Activated T-helper 17 cell treated with anti-CD3 and anti-CD28 coated beads, Interleukin-2, amount 50 U/mL, for 72 hours (primary cell): ENCODE measurements around the gene KRT9. TPM values are rescaled to one million over a fixed set of nuclear protein-coding genes. Genes with fewer than 3 reads are reported as not detected.
"Not testable (repeated sequence)": the region's sequence is repeated elsewhere in the genome, so short reads cannot be mapped to it uniquely, and the experiment has no call there.

Experiments used
- ATAC-seq: fragments of 150-1000 bp; cut with Tn5 transposase; replicated peaks from 2 replicates; pipeline ENCODE4 v1.10.0; 2021; ENCODE audit warnings: mild to moderate bottlenecking, moderate library complexity
- H3K27ac Mint-ChIP-seq: one replicate; pipeline ENCODE4 v1.8.0; 2022; ENCODE audit warnings: mixed read lengths
- H3K27me3 Mint-ChIP-seq: one replicate; pipeline ENCODE4 v1.8.0; 2022; ENCODE audit warnings: mixed read lengths
- H3K36me3 Mint-ChIP-seq: one replicate; pipeline ENCODE4 v1.8.0; 2022; ENCODE audit warnings: low read depth, mild to moderate bottlenecking, mixed read lengths
- H3K4me1 Mint-ChIP-seq: one replicate; pipeline ENCODE4 v1.8.0; 2022; ENCODE audit warnings: mixed read lengths
- H3K4me3 Mint-ChIP-seq: one replicate; pipeline ENCODE4 v1.8.0; 2022; ENCODE audit warnings: mild to moderate bottlenecking, mixed read lengths
- H3K9me3 Mint-ChIP-seq: one replicate; pipeline ENCODE4 v1.8.0; 2022; ENCODE audit warnings: mixed read lengths
- total RNA-seq, 2 donors: library from RNA; stranded (reverse); gene quantifications; one replicate each; pipeline ENCODE4 v1.2.3, GENCODE V29; 2022

The KRT9 gene
- not detected for total RNA-seq

GRCh38 chr17:41571561-41572434 lies at the start of gene KRT9:
Gene KRT9, minus strand, starts transcription at chr17:41572059. Its CDS starts 67 bp downstream, at chr17:41571992.
- no peaks in the 10 kb centered on the region for H3K36me3 Mint-ChIP-seq
- peaks cover 6% of the 10 kb centered on the region for H3K9me3 Mint-ChIP-seq
- ATAC-seq: no peak
- no peak within 1 kb of the TSS for H3K27ac Mint-ChIP-seq
- peaks cover 18% of the 10 kb centered on the region for H3K27me3 Mint-ChIP-seq
- no peak within 1 kb of the TSS for H3K4me3 Mint-ChIP-seq
- H3K4me1 Mint-ChIP-seq: peaks cover 6% of the 10 kb centered on the region

- H3K36me3 Mint-ChIP-seq, H3K4me3 Mint-ChIP-seq, H3K9me3 Mint-ChIP-seq, ATAC-seq, H3K27me3 Mint-ChIP-seq, H3K4me1 Mint-ChIP-seq: not testable (repeated sequence)
- peak overlapping the region; percentile 39 for H3K27ac Mint-ChIP-seq
These were observed 49.6 kb upstream of the KRT9 start for GRCh38 chr17:41621435-41621817.

GRCh38 chr17:41620583-41621434 lies 49.0 kb upstream of the KRT9 start:
- H3K4me3 Mint-ChIP-seq: no peak overlapping the region
- ATAC-seq: no peak
- H3K27me3 Mint-ChIP-seq: peaks cover 2% of the 10 kb centered on the region
- H3K36me3 Mint-ChIP-seq: no peaks in the 10 kb centered on the region
- no peaks in the 10 kb centered on the region for H3K9me3 Mint-ChIP-seq
- H3K27ac Mint-ChIP-seq: no peak overlapping the region
- no peaks in the 10 kb centered on the region for H3K4me1 Mint-ChIP-seq

- H3K4me3 Mint-ChIP-seq, H3K9me3 Mint-ChIP-seq, H3K4me1 Mint-ChIP-seq, H3K36me3 Mint-ChIP-seq, H3K27me3 Mint-ChIP-seq, H3K27ac Mint-ChIP-seq, ATAC-seq: not testable (repeated sequence)
These were observed 48.2 kb upstream of the KRT9 start for GRCh38 chr17:41619927-41620582.

- no peak for ATAC-seq
- Mint-ChIP-seq H3K27ac (no peak overlapping the region), H3K27me3 (no peaks in the 10 kb centered on the region), H3K4me3 (no peak overlapping the region), H3K4me1 (no peaks in the 10 kb centered on the region), H3K9me3 (no peaks in the 10 kb centered on the region), H3K36me3 (no peaks in the 10 kb centered on the region)
These were observed 47.4 kb upstream of the KRT9 start for GRCh38 chr17:41619036-41619926.

- Mint-ChIP-seq H3K27ac (no peak overlapping the region), H3K4me3 (no peak overlapping the region), H3K36me3 (no peaks in the 10 kb centered on the region), H3K4me1 (no peaks in the 10 kb centered on the region), H3K27me3 (no peaks in the 10 kb centered on the region), H3K9me3 (no peaks in the 10 kb centered on the region)
- no peak for ATAC-seq
These were observed 46.6 kb upstream of the KRT9 start for GRCh38 chr17:41618341-41619035.

- H3K4me3 Mint-ChIP-seq: no peak overlapping the region
- H3K4me1 Mint-ChIP-seq: no peaks in the 10 kb centered on the region
- H3K27me3 Mint-ChIP-seq: no peaks in the 10 kb centered on the region
- no peaks in the 10 kb centered on the region for H3K36me3 Mint-ChIP-seq
- no peaks in the 10 kb centered on the region for H3K9me3 Mint-ChIP-seq
- no peak overlapping the region for H3K27ac Mint-ChIP-seq
- ATAC-seq: no peak
These were observed 45.8 kb upstream of the KRT9 start for GRCh38 chr17:41617698-41618097.

- Mint-ChIP-seq H3K9me3 (no peaks in the 10 kb centered on the region), H3K4me1 (no peaks in the 10 kb centered on the region), H3K4me3 (no peak overlapping the region), H3K27me3 (no peaks in the 10 kb centered on the region), H3K27ac (no peak overlapping the region), H3K36me3 (no peaks in the 10 kb centered on the region)
- ATAC-seq: no peak
These were observed 45.3 kb upstream of the KRT9 start for GRCh38 chr17:41617136-41617535.

- H3K4me3 Mint-ChIP-seq, H3K27ac Mint-ChIP-seq, H3K9me3 Mint-ChIP-seq, H3K27me3 Mint-ChIP-seq, ATAC-seq, H3K36me3 Mint-ChIP-seq, H3K4me1 Mint-ChIP-seq: not testable (repeated sequence)
These were observed 44.6 kb upstream of the KRT9 start for GRCh38 chr17:41616486-41616885.

GRCh38 chr17:41615454-41615853 lies 43.6 kb upstream of the KRT9 start:
- Mint-ChIP-seq H3K27ac (no peak overlapping the region), H3K36me3 (no peaks in the 10 kb centered on the region), H3K4me1 (no peaks in the 10 kb centered on the region), H3K9me3 (no peaks in the 10 kb centered on the region), H3K27me3 (peaks cover 4% of the 10 kb centered on the region), H3K4me3 (no peak overlapping the region)
- ATAC-seq: no peak

GRCh38 chr17:41614767-41615166 lies 42.9 kb upstream of the KRT9 start:
- not testable (repeated sequence) for H3K27me3 Mint-ChIP-seq, ATAC-seq, H3K4me1 Mint-ChIP-seq, H3K27ac Mint-ChIP-seq, H3K4me3 Mint-ChIP-seq, H3K9me3 Mint-ChIP-seq, H3K36me3 Mint-ChIP-seq

GRCh38 chr17:41614098-41614497 lies 42.2 kb upstream of the KRT9 start:
- no peak for ATAC-seq
- H3K27me3 Mint-ChIP-seq: peaks cover 7% of the 10 kb centered on the region
- no peaks in the 10 kb centered on the region for H3K4me1 Mint-ChIP-seq
- H3K27ac Mint-ChIP-seq: no peak overlapping the region
- H3K36me3 Mint-ChIP-seq: no peaks in the 10 kb centered on the region
- no peaks in the 10 kb centered on the region for H3K9me3 Mint-ChIP-seq
- no peak overlapping the region for H3K4me3 Mint-ChIP-seq

- Mint-ChIP-seq H3K9me3 (no peaks in the 10 kb centered on the region), H3K4me3 (no peak overlapping the region), H3K36me3 (no peaks in the 10 kb centered on the region), H3K27ac (no peak overlapping the region), H3K27me3 (peaks cover 12% of the 10 kb centered on the region), H3K4me1 (no peaks in the 10 kb centered on the region)
- ATAC-seq: no peak
These were observed 41.6 kb upstream of the KRT9 start for GRCh38 chr17:41613277-41614082.
